DOHH2 (cell line): ENCODE data around the gene DLGAP1.

Source experiments
- H3F3A ChIP-seq: fragments of 200-600 bp; sonication (generic), shearing (Covaris generic); 2 replicates; pipeline ENCODE4 v1.6.0; 2016; ENCODE audit warnings: antibody characterized with exemption, mild to moderate bottlenecking; ENCODE audit not compliant: control insufficient read depth, insufficient read depth
- H3K27ac ChIP-seq: fragments of 200-600 bp; sonication (generic); 2 replicates; pipeline ENCODE4 v1.5.1; 2014; ENCODE audit warnings: low read depth, mild to moderate bottlenecking, low read length, moderate library complexity
- H3K27me3 ChIP-seq: fragments of 200-600 bp; sonication (generic); 2 replicates; pipeline ENCODE4 v1.6.1; 2014; ENCODE audit warnings: mild to moderate bottlenecking, low read length, mixed read lengths; ENCODE audit not compliant: control insufficient read depth
- H3K36me3 ChIP-seq: fragments of 200-600 bp; sonication (generic); 2 replicates; pipeline ENCODE4 v1.6.1; 2014; ENCODE audit warnings: mild to moderate bottlenecking, low read length, moderate library complexity, mixed read lengths; ENCODE audit not compliant: control insufficient read depth
- H3K4me1 ChIP-seq: fragments of 200-600 bp; sonication (generic); 2 replicates; pipeline ENCODE4 v1.6.1; 2014; ENCODE audit warnings: mild to moderate bottlenecking, low read length, mixed read lengths; ENCODE audit not compliant: control insufficient read depth
- H3K4me2 ChIP-seq: fragments of 200-600 bp; sonication (generic); 2 replicates; pipeline ENCODE4 v1.6.0; 2014; ENCODE audit warnings: mild to moderate bottlenecking, low read length, moderate library complexity
- H3K4me3 ChIP-seq: fragments of 200-600 bp; sonication (generic); 2 replicates; pipeline ENCODE4 v1.5.1; 2014; ENCODE audit warnings: mild to moderate bottlenecking, low read length, mixed read lengths
- H3K79me2 ChIP-seq: fragments of 200-600 bp; sonication (generic); 2 replicates; pipeline ENCODE4 v1.6.1; 2014; ENCODE audit warnings: mild to moderate bottlenecking, low read length, mixed read lengths; ENCODE audit not compliant: control insufficient read depth
- H3K9me2 ChIP-seq: fragments of 200-600 bp; sonication (generic); replicated peaks from 2 replicates; pipeline ENCODE4 v1.6.1; 2014; ENCODE audit warnings: mild to moderate bottlenecking, low read length, mixed read lengths; ENCODE audit not compliant: control insufficient read depth
- H3K9me3 ChIP-seq: fragments of 200-600 bp; sonication (generic); 2 replicates; pipeline ENCODE4 v1.6.1; 2014; ENCODE audit warnings: antibody characterized with exemption, low read length, mixed read lengths; ENCODE audit not compliant: control insufficient read depth, insufficient read depth
- H4K20me1 ChIP-seq: fragments of 200-600 bp; sonication (generic); 2 replicates; pipeline ENCODE4 v1.6.0; 2014; ENCODE audit warnings: low read depth, mild to moderate bottlenecking, antibody characterized with exemption, low read length, moderate library complexity; ENCODE audit not compliant: control insufficient read depth, insufficient read depth
- CTCF ChIP-seq: fragments of 200-600 bp; sonication (generic); IDR thresholded peaks from one replicate; pipeline ENCODE4 v1.5.1; 2014; ENCODE audit warnings: antibody characterized with exemption, mild to moderate bottlenecking, low read depth, low read length; ENCODE audit not compliant: poor library complexity, severe bottlenecking
- EZH2phosphoT487 ChIP-seq: fragments of 200-600 bp; sonication (generic); IDR thresholded peaks from 2 replicates; pipeline ENCODE4 v1.6.1; 2017; ENCODE audit warnings: borderline replicate concordance, mild to moderate bottlenecking, antibody characterized with exemption, low read length, moderate library complexity, mixed read lengths

The DLGAP1 gene

GRCh38 chr18:3931542-3932112 lies 523.5 kb downstream of the DLGAP1 start:
- H3K79me2 ChIP-seq = no peaks in the 10 kb centered on the region
- no peak overlapping the region for H3K4me3 ChIP-seq
- no peaks in the 10 kb centered on the region for H3K27me3 ChIP-seq
- no peaks in the 10 kb centered on the region for H3K4me1 ChIP-seq
- H3K9me2 ChIP-seq = no peaks in the 10 kb centered on the region; the same call in 1 of the 2 replicates
- H3F3A ChIP-seq = no peaks in the 10 kb centered on the region
- no peak overlapping the region for H3K4me2 ChIP-seq
- no peak for TF ChIP-seq EZH2phosphoT487
- TF ChIP-seq CTCF = no peak
- H4K20me1 ChIP-seq = no peaks in the 10 kb centered on the region
- H3K36me3 ChIP-seq = no peaks in the 10 kb centered on the region
- no peak overlapping the region for H3K27ac ChIP-seq
- H3K9me3 ChIP-seq = no peaks in the 10 kb centered on the region

- TF ChIP-seq EZH2phosphoT487 (no peak), CTCF (no peak)
- Histone ChIP-seq H4K20me1 (no peaks in the 10 kb centered on the region), H3K27me3 (no peaks in the 10 kb centered on the region)
Observed at GRCh38 chr18:3931013-3931315, 524.1 kb downstream of the DLGAP1 start.

GRCh38 chr18:3930126-3931012 lies 524.7 kb downstream of the DLGAP1 start:
- TF ChIP-seq CTCF (no peak), EZH2phosphoT487 (no peak)
- H4K20me1 ChIP-seq = no peaks in the 10 kb centered on the region
- H3K4me2 ChIP-seq = no peak overlapping the region
- no peak overlapping the region for H3K4me3 ChIP-seq
- no peaks in the 10 kb centered on the region for H3F3A ChIP-seq
- H3K27ac ChIP-seq = no peak overlapping the region
- H3K27me3 ChIP-seq = no peaks in the 10 kb centered on the region
- H3K36me3 ChIP-seq = no peaks in the 10 kb centered on the region
- no peaks in the 10 kb centered on the region for H3K9me3 ChIP-seq
- H3K79me2 ChIP-seq = no peaks in the 10 kb centered on the region
- no peaks in the 10 kb centered on the region; the same call in 1 of the 2 replicates for H3K9me2 ChIP-seq
- H3K4me1 ChIP-seq = no peaks in the 10 kb centered on the region

More at GRCh38 chr18:3931013-3931315, 524.1 kb downstream of the DLGAP1 start:
- Histone ChIP-seq H3K79me2 (no peaks in the 10 kb centered on the region), H3K36me3 (no peaks in the 10 kb centered on the region), H3K9me2 (no peaks in the 10 kb centered on the region; the same call in 1 of the 2 replicates), H3K9me3 (no peaks in the 10 kb centered on the region), H3F3A (no peaks in the 10 kb centered on the region), H3K4me1 (no peaks in the 10 kb centered on the region), H3K27ac (no peak overlapping the region), H3K4me2 (no peak overlapping the region), H3K4me3 (no peak overlapping the region)
